Inflammatory macrophage treated with lipopolysaccharide for 4 hours (primary cell): Measurements from ENCODE around the gene OCIAD1.
"Not testable (repeated sequence)": the region's sequence is repeated elsewhere in the genome, so short reads cannot be mapped to it uniquely, and the experiment has no call there.

ENCODE experiments used
- DNase-seq: peaks from one replicate; pipeline ENCODE4 v3.0.0-alpha.2; 2020

OCIAD1 gene

DNA sequence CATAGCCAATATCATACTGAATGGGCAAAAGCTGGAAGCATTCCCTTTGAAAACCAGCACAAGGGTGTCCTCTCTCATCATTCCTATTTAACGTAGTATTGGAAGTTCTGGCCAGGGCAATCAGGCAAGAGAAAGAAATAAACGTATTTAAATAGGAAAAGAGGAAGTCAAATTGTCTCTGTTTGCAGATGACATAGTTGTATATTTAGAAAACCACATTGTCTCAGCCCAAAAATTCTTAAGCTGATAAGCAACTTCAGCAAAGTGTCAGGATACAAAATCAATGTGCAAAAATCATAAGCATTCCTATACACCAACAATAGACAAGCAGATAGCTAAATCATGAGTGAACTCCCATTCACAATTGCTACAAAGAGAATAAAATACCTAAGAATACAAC lies 9.5 kb upstream of the OCIAD1 start:
- not testable (repeated sequence) for DNase-seq

DNA sequence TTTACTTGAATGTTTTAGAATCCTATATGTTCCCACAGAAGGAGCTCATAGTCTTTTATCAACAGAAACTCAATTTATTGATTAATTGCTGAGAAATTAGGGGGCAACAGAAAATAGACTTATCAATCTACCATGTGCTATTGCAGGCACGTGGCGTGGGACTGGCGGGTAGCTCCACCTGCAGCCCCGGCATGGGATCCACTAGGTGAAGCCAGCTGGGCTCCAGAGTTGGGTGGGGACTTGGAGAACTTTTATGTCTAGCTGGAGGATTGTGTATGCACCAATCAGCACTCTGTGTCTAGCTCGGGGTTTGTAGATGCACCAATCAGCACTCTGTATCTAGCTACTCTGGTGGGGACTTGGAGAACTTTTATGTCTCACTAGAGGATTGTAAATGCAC lies 3.3 kb upstream of the OCIAD1 start:
- DNase-seq = no peak

DNA sequence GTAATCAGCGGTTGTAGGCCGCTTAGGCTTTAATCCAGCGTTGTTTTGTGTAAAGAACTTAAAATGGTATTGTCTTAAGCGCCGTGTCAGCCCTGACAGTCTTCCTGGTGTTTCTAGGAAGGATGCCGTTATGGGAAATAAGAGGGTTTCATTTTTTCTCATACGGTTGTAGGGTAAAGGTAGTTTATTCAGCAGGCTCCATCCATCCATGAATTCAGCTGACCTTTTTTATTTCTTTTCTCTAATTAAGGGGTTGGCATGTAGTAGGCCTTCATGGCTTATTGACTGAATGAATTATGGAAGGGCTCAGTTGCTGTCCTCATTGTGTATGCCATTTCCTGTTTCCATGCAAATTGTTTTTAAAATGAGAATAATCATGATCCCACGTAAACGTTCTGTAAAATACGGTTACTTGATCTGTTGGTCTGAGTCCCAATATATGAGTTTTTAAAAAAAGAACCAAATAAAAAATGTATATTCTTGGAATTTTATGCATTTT lies 693 bp downstream of the OCIAD1 start:
- DNase-seq = peak; percentile 39

DNA sequence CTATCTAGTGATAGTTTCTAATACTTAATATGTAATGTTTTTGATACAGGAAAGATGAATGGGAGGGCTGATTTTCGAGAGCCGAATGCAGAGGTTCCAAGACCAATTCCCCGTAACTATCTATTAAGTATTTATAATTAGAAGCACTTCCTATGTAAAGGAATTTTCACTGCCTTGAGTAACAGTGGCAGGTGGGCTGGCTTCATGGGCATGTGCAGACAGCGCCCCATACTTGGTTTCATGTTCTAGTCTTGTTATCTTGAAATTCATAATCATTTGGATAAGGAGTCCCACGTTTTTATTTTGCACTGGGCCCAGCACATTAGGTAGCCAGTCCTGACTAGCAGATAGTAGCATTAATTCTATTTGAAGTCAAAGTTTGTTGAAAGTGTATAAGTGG lies 1.7 kb downstream of the OCIAD1 start:
- no peak for DNase-seq

DNA sequence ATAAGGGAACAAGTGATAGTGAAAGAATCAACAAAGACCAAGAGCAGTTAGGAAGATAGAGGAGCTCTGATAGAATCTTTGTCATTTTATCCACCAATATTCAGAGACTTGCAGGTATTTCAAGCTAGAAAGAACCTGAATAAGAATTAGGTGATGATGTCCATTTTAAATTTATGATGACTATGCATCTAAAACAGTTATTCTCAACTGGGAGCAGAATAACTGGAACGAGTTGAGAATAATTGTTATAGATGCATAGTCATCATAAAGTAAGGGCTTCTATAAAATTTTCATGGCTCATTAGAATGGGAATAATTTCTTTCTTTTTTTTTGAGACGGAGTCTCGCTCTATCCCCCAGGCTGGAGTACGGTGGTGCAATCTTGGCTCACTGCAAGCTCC lies 5.8 kb downstream of the OCIAD1 start:
- DNase-seq = no peak

DNA sequence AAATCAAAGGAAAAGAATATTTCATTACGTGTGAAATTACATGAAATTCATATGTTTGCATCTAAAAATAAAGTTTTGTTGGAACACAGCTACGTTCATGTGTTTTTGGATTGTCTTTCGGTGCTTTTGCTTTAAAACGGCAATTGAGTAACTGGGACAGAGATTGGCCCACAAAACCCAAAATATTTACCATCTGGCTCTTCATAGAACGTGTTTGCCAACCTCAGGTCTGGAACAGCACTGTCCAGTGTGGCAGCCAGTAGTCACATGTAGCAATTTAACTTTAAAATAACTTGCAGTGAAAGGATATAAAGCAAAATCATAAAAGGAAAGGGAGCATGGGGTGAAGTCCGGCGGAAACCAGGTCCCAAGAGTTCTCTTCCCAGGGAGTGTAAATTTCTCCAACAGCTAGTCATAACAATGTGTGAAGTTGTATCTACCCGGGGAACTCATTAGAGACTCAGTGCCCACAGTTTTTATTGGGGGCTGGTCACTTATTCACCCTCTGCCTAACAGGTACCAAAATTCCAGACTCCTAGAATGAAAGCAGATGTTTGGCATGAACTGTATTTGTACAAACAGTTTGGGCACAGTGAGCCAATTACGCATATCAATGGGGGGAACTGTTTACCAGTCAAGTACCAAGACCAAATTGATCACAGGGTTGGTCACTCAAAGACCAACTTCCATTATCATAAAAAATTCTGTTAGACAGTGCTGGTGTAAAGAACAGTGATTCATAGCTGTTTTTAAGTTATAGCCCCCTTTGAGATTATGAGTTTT lies 10.3 kb downstream of the OCIAD1 start:
- DNase-seq = no peak

DNA sequence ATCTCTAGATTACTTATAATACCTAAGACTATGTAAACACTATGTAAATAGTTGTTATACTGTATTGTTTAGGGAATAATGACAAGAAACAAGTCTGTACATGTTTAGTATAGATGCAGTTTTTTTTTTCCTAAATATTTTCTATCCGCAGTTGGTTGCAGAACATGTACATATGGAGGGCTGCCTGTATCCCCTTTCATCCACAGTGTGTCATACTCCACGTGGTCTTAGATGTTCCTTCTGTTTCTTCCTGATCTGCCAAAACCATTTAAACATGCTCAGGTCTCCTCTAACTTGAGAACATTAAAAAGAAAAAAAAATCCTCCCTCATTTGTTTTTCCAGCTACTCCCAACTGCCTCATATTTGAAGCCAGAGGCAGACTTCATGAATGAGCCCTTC lies 14.0 kb downstream of the OCIAD1 start:
- DNase-seq = no peak

DNA sequence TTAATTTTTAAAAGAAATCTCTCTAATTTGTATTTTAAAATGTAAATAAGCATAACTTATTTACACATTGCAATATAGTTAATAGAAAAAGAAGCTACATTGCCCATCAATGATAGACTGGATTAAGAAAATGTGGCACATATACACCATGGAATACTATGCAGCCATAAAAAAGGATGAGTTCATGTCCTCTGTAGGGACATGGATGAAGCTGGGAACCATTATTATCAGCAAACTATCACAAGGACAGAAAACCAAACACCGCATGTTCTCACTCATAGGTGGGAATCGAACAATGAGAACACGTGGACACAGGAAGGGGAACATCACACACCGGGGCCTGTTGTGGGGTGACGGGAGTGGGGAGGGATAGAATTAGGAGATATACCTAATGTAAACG lies 17.9 kb downstream of the OCIAD1 start:
- DNase-seq = not testable (repeated sequence)

DNA sequence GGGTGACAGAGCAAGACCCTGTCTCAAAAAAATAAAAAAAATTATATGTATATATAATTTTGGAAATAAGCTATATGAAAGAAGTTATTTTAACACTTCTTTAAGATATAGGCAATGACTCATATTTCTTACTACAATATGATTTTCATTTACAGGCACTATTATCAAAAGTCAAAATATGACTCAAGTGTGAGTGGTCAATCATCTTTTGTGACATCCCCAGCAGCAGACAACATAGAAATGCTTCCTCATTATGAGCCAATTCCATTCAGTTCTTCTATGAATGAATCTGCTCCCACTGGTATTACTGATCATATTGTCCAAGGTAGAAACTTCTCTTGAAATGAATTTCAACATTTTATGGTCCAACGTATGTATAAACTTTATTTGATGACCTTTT lies 20.8 kb downstream of the OCIAD1 start:
- peak; percentile 4 for DNase-seq

DNA sequence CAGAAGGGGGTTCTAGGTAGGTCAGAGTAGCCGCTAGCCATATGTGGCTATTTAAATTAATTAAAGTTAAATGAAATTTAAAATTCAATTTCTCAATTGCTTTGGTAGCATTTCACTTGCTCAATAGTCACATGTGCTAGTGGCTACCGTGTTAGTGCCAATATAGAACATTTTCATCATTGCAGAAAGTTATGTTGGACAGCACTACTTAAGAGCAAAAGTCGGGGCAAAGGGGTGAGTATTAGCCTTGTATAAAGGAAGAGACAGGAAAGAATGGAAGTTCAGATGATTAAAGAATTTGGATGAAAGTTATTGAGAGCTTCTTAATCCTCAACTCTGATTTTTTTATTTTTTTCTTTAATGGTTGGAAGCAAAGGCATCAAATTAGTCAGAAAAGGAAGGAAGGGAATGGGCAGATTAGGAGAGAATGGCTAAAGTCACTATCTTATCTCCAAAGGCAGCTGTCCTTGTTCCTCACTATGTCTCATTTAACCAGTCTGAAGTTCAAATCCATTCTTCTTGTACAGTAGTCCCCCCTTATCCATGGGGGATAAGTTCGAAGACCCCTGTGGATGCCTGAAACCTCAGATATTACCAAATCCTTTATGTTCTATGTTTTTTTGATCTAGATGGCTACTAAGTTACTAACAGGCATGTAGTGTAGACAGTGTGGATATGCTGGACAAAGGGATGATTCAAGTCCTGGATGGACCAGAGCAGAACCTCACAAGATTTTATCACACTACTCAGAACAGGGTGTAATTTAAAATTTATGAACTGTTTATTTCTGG lies 22.9 kb downstream of the OCIAD1 start:
- no peak for DNase-seq

DNA sequence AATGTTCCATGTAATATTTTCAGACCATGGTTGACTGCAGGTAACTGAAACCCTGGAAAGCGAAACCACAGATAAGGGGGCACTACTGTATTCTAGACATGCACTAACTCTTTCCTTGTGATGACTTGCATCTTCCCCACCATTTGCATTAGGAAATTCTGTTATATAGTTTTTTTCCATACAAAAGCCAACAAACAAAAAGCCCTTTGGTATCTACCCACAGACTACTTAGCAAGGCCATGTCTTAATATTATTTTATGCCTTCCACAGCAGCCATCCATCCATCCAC lies 23.5 kb downstream of the OCIAD1 start:
- no peak for DNase-seq

DNA sequence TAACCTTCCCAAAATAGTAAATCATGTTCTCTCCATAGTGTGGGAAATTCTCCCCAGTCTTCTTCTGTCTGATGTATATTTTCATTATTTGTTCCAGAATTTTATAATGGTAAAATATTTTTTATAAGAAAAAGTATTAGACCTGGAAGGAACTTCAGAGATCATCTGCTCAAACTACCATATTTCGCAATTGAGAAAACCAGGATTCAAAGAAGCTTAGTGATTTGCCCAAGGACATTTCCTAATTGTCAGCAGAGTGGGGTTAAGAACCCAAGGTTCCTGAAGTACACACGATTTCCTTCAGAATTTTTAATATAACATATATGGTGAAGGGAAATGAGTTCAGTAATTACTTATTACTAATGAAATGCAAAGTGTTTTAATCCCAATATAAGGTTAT lies 24.1 kb downstream of the OCIAD1 start:
- DNase-seq = no peak

DNA sequence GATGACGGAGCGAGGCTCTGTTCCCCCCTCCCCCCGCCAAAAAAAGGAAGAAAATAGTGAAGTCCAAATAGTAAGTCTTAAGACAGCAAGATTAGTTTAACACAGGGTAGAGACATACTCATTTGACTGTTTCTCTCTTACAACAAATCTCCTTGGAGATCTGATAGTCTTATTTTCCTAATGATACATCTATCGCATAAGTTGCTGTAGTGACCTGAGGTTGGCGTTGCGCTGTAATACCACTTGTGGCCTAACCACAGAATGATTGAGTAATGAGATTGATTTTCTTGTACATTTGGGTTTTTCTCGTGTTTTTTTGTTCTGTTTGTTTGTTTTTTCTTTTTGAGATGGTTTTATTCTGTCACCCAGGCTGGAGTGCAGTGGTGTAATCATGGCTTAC lies 27.2 kb downstream of the OCIAD1 start:
- DNase-seq = peak; percentile 11

DNA sequence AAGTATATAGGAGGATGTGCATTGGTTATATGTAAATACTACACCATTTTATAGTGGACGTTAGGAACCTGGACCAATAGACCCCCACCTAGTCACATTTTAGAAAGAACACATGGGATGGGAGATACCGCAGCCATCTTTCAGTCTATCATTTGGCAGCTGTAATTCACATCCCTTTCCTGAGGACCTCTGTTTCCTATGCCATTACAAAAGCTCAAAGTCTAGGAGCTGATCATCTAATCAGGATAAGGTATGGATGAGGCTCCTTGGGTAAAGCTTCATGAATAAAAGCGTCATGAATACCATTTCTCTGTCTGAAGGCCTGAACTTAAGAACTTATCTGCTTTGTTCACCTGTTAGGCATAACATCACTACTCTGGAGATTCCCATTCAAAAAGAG lies 31.1 kb downstream of the OCIAD1 start:
- no peak for DNase-seq

DNA sequence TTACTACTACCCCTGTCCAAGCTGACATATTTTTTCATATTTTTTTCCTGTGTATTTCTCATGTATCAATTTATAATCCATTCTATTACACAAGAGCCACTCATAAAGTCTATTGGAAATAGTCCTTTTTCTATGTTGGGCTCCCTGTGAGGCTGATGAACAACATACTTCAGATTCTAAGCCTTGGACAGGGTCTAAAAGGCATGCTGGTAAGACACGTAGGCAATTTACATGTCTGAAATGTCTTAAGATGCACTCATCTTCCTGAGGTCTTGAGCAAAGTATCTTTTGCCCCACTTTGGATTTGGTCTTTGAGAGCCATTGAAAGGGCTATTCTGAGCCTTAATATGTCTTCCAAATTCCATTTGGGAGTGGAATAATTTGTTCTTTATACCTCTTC lies 31.8 kb downstream of the OCIAD1 start:
- no peak for DNase-seq

DNA sequence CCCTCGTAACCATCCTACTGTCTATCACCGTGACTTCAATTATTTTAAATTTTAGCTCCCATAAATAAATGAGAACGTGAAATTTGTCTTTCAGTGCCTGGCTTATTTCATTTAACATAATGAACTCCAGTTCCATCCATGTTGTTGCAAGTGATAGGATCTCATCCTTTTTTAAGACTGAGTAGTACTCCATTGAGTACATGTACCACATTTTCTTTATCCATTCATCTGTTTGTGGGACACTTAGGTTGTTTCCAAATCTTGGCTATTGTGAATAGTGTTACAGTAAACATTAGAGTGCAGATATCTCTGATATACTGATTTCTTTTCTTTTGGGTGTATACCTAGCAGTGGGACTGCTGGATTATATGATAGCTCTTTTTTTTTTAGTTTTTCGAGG lies 32.8 kb downstream of the OCIAD1 start:
- DNase-seq = no peak

DNA sequence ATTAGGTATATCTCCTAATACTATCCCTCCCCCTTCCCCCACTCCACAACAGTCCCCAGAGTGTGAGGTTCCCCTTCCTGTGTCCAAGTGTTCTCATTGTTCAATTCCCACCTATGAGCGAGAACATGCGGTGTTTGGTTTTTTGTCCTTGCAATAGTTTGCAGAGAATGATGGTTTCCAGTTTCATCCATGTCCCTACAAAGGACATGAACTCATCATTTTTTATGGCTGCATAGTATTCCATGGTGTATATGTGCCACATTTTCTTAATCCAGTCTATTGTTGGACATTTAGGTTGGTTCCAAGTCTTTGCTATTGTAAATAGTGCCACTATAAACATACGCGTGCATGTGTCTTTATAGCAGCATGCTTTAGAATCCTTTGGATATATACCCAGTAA lies 33.8 kb downstream of the OCIAD1 start:
- DNase-seq = not testable (repeated sequence)

DNA sequence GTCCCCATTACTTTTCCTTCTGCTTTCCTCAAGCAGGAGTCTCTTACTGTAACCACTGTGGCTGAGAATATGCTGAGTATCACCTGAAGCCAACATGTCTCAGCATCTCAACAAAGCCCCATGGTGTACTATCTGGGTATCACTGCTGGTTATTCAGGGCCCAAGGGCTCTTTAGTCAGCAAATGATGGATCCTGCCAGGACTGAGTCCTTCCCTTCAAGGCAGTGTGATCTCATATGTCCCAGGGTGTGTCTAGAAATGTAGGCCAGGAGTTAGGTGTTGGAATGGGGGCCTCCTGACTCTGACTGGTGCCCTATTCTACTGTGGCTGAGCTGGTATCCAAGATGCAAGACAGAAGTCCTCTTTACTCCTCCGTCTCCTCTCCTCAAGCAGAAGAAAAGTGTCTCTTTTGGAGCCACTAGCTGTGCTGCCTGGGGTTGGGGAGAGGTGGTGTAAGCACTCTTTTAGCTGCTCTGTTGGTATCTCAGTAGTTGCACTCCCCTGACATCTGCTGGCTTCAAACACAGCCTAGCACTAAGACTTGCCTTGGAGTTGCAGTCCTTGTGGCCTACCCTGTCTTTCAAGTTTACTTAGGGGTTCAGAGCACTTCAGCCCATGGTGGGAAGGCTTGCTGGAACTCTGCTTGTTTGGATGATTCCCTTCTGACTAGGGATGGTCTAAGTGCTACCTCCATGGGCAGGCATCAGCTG lies 47.1 kb downstream of the OCIAD1 start:
- DNase-seq = no peak

DNA sequence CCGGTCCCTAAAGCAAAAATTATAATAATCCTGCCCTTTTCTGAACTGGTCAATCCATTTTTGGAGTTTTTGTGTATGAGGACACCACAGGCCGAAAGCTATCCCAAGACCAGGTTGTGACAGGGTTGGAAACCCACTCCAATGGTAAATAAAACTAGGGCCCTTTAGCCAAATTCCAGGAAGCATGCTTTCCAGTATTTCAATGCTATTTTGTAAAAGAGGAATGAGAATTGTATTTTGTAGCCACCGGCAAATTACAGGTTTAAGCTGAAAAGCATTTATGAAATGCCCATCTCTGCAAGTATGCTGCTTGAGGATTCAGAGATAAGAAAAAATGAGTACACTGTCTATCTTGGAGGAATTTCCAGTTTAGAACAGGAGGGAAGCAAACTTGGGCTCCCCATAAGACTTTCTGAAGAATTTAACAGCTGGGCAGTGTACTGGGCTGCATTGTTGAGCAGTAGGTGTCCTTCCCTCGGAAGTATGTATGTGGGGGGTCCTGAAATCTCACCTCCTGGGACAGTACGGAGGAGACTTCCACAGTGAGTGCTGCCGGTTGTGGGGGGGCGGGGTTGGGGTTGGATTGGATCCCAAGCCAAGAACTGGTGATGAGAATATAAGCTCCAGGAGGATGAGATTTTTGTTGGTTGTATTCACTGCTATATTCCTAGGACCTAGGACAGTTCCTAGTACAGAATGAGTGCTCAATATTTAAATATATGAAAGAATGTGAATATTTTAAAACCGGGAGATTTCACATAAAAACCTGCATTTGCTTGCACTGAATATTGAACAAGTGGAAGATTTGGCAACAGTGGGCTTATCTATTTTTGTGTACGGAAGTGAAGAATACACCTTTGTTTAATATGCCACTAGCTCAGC lies 48.9 kb downstream of the OCIAD1 start:
- no peak for DNase-seq

DNA sequence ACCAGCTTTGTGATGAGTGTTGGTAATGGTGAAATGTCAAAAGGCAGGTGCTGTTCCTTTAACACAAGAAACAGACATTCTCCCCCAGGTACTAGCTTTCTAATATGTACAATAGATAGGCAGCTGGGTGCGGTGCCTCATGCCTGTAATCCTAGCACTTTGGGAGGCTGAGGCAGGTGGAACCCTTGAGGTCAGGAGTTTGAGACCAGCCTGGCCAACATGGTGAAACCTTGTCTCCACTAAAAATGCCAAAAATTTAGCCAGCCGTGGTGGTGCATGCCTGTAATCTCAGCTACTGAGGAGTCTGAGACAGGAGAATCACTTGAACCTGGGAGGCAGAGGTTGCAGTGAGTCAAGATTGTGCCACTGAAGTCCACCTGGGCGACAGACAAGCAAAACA lies 50.8 kb downstream of the OCIAD1 start:
- DNase-seq = not testable (repeated sequence)

DNA sequence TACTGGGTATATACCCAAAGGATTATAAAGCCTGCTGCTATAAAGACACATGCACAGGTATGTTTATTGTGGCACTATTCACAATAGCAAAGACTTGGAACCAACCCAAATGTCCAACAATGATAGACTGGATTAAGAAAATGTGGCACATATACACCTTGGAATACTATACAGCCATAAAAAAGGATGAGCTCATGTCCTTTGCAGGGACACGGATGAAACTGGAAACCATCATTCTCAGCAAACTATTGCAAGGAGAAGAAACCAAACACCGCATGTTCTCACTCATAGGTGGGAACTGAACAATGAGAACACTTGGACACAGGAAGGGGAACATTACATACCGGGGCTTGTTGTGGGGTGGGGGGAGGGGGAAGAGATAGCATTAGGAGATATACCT lies 58.9 kb downstream of the OCIAD1 start:
- not testable (repeated sequence) for DNase-seq

DNA sequence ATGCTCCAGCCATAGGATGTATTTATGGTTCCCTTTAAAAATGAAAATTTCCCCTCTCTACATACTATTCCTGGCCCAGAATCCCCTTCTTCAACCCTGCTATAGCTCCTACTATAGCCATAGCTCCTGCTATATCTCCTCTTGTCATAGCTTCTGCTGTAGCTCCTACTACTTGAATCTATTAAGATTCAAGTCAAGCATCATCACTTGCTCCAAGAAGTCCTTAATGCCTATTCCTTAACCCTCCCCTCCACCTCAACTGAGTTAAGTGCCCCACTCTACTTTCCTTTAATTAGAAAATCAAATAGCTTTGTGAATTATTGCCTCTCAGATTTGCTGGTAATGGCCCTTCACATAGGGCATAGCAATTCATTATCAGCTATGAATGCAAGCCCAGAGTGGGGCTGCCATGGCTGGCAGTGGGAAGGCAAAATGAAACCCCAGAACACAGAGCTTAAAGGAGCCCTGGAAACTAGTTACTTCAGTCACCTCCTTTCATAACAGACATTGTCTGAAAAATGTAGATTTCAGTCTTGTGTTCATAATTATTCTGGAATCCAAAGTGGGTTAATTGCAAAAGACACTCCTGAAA lies 60.2 kb downstream of the OCIAD1 start:
- DNase-seq = no peak
